NAMALWA (cell line): ENCODE data around the gene CD37.
"Not testable (repeated sequence)": the region's sequence is repeated elsewhere in the genome, so short reads cannot be mapped to it uniquely, and the experiment has no call there.

Experiments used
- DNase-seq: peaks from one replicate; pipeline ENCODE4 v3.0.0-alpha.2; 2015; ENCODE audit warnings: low spot score

The CD37 gene

GRCh38 chr19:49331187-49331586, 4.0 kb upstream of the CD37 start:
- DNase-seq, result not testable (repeated sequence)

GRCh38 chr19:49331616-49332055, 3.6 kb upstream of the CD37 start:
- peak; percentile 92 for DNase-seq

- DNase-seq, result not testable (repeated sequence)
Observed at GRCh38 chr19:49332691-49333417, 2.4 kb upstream of the CD37 start.

- no peak for DNase-seq
Observed at GRCh38 chr19:49333418-49333805, 1.8 kb upstream of the CD37 start.

- peak; percentile 92 for DNase-seq
Observed at GRCh38 chr19:49333811-49334288, 1.4 kb upstream of the CD37 start.

- DNase-seq, result peak; percentile 64
Observed at GRCh38 chr19:49335784-49336481, 727 bp downstream of the CD37 start.

GRCh38 chr19:49336482-49337266, 1.5 kb downstream of the CD37 start:
- DNase-seq, result no peak

- no peak for DNase-seq
Observed at GRCh38 chr19:49337267-49338022, 2.2 kb downstream of the CD37 start.

GRCh38 chr19:49338023-49338677, 2.9 kb downstream of the CD37 start:
- no peak for DNase-seq

GRCh38 chr19:49338691-49339300, 3.6 kb downstream of the CD37 start:
- peak; percentile 55 for DNase-seq

- DNase-seq, result no peak
Observed at GRCh38 chr19:49339301-49340068, 4.3 kb downstream of the CD37 start.

GRCh38 chr19:49340069-49340864, 5.1 kb downstream of the CD37 start:
- peak; percentile 98 for DNase-seq

GRCh38 chr19:49340865-49341718, 5.9 kb downstream of the CD37 start:
- DNase-seq, result no peak

GRCh38 chr19:49342291-49342721, 7.1 kb downstream of the CD37 start:
- DNase-seq, result no peak

- no peak for DNase-seq
Observed at GRCh38 chr19:49343123-49343522, 7.9 kb downstream of the CD37 start.

- no peak for DNase-seq
Observed at GRCh38 chr19:49344505-49345423, 9.6 kb downstream of the CD37 start.

- no peak for DNase-seq
Observed at GRCh38 chr19:49347191-49347590, 12.0 kb downstream of the CD37 start.
